DOHH2 (cell line): ENCODE data around the gene C4orf33.

Experiments
- CTCF ChIP-seq: fragments of 200-600 bp; sonication (generic); IDR thresholded peaks from one replicate; pipeline ENCODE4 v1.5.1; 2014; ENCODE audit warnings: antibody characterized with exemption, mild to moderate bottlenecking, low read depth, low read length; ENCODE audit not compliant: poor library complexity, severe bottlenecking
- EZH2phosphoT487 ChIP-seq: fragments of 200-600 bp; sonication (generic); IDR thresholded peaks from 2 replicates; pipeline ENCODE4 v1.6.1; 2017; ENCODE audit warnings: borderline replicate concordance, mild to moderate bottlenecking, antibody characterized with exemption, low read length, moderate library complexity, mixed read lengths

GRCh38 chr4:129113434-129113833 is 17.5 kb downstream of the C4orf33 start:
- TF ChIP-seq CTCF (no peak), EZH2phosphoT487 (no peak)
